PC-3 (cell line): ENCODE measurements around the gene RABL6. TPM values are rescaled to one million over a fixed set of nuclear protein-coding genes. Genes with fewer than 3 reads are reported as not detected.

ENCODE experiments used
- ATAC-seq: fragments of 200-7000 bp; cut with Tn5 transposase; 2 replicates; pipeline ENCODE4 v1.9.1; 2020; ENCODE audit warnings: mild to moderate bottlenecking, moderate library complexity
- BruUV-seq: library from RNA; stranded (reverse); fragments of 400-500 nt; replicated peaks from 2 replicates; lab custom pipeline; 2021; lab: Mats Ljungman, UMichigan
- CTCF ChIA-PET: fragments of 300-600 bp; sonication (Branson Sonifier 250); formaldehyde crosslinking; loops from one replicate; lab custom pipeline; 2022; ENCODE audit warnings: antibody characterized with exemption; lab: Charles Lee
- POLR2A ChIA-PET: fragments of 300-600 bp; sonication (Branson Sonifier 250); formaldehyde crosslinking; loops from one replicate; lab custom pipeline; 2022; ENCODE audit warnings: antibody characterized with exemption; ENCODE audit not compliant: unreplicated experiment; lab: Charles Lee
- DNase-seq: peaks from one replicate; pipeline ENCODE4 v3.0.0-alpha.2; 2015
- H2AFZ ChIP-seq: fragments of 300-600 bp; sonication (generic); 2 replicates; pipeline ENCODE4 v1.6.0; 2016; ENCODE audit warnings: antibody characterized with exemption, low read length
- H3F3A ChIP-seq: fragments of 300-600 bp; sonication (generic); one replicate; pipeline ENCODE4 v1.6.0; 2017; ENCODE audit warnings: antibody characterized with exemption, low read length, control low read depth, mild to moderate bottlenecking; ENCODE audit not compliant: unreplicated experiment
- H3K27ac ChIP-seq: fragments of 300-600 bp; sonication (generic); 2 replicates; pipeline ENCODE4 v1.5.1; 2016; ENCODE audit warnings: mild to moderate bottlenecking, low read length
- H3K27me3 ChIP-seq: fragments of 300-600 bp; sonication (generic); 2 replicates; pipeline ENCODE4 v1.6.1; 2016; ENCODE audit warnings: low read length, mixed read lengths
- H3K36me3 ChIP-seq: fragments of 300-600 bp; sonication (generic); 2 replicates; pipeline ENCODE4 v1.6.1; 2016; ENCODE audit warnings: low read depth, mixed run types, low read length, mixed read lengths
- H3K4me1 ChIP-seq: fragments of 300-600 bp; sonication (generic); 2 replicates; pipeline ENCODE4 v1.5.1; 2016; ENCODE audit warnings: low read length; ENCODE audit not compliant: insufficient read depth
- H3K4me2 ChIP-seq: fragments of 300-600 bp; sonication (generic); 2 replicates; pipeline ENCODE4 v1.6.0; 2016; ENCODE audit warnings: low read length
- H3K4me3 ChIP-seq: fragments of 300-600 bp; sonication (generic); 2 replicates; pipeline ENCODE4 v1.5.1; 2016; ENCODE audit warnings: mild to moderate bottlenecking, low read length, mixed read lengths
- H3K79me2 ChIP-seq: fragments of 300-600 bp; sonication (generic); 2 replicates; pipeline ENCODE4 v1.6.1; 2017; ENCODE audit warnings: low read length, mixed read lengths
- H3K9ac ChIP-seq: fragments of 300-600 bp; sonication (generic); 2 replicates; pipeline ENCODE4 v1.6.0; 2016; ENCODE audit warnings: mild to moderate bottlenecking, low read length
- H3K9me2 ChIP-seq: fragments of 300-600 bp; sonication (generic); replicated peaks from 2 replicates; pipeline ENCODE4 v1.6.1; 2016; ENCODE audit warnings: mixed run types, low read length, mixed read lengths
- H3K9me3 ChIP-seq: fragments of 300-600 bp; sonication (generic); 2 replicates; pipeline ENCODE4 v1.6.1; 2016; ENCODE audit warnings: low read length, mixed read lengths
- H4K20me1 ChIP-seq: fragments of 300-600 bp; sonication (generic); 2 replicates; pipeline ENCODE4 v1.6.1; 2016; ENCODE audit warnings: low read length, mixed read lengths
- CTCF ChIP-seq: fragments of 300-600 bp; sonication (generic); conservative IDR thresholded peaks from 2 replicates; pipeline ENCODE4 v1.5.1; 2017; ENCODE audit warnings: antibody characterized with exemption, low read depth, mild to moderate bottlenecking, low read length
- EZH2 ChIP-seq: fragments of 300-600 bp; sonication (generic); IDR thresholded peaks from one replicate; pipeline ENCODE4 v1.6.1; 2017; ENCODE audit warnings: antibody characterized with exemption, mild to moderate bottlenecking, low read length; ENCODE audit not compliant: unreplicated experiment
- EZH2phosphoT487 ChIP-seq: fragments of 300-600 bp; sonication (generic); IDR thresholded peaks from 2 replicates; pipeline ENCODE4 v1.6.1; 2018; ENCODE audit warnings: mild to moderate bottlenecking, antibody characterized with exemption, low read length, borderline replicate concordance
- intact Hi-C: fragments of 100-400 bp; cut with micrococcal nuclease; formaldehyde crosslinking; loops from 2 replicates; pipeline ENCODE4 v1.9.0; 2023
- total RNA-seq: library from RNA; depleted of rRNA; stranded (reverse); fragments of >200 nt; gene quantifications from 2 replicates; pipeline ENCODE4 v1.2.3, GENCODE V29; 2014

Gene RABL6
- total RNA-seq, 1 experiment from 2014 or later, result 84.3 TPM

- TF ChIP-seq EZH2 (no peak), EZH2phosphoT487 (no peak), CTCF (no peak)
- Histone ChIP-seq H3K27me3 (no peaks in the 10 kb centered on the region), H4K20me1 (no peaks in the 10 kb centered on the region), H3K9ac (no peak overlapping the region), H3F3A (no peaks in the 10 kb centered on the region), H3K27ac (no peak overlapping the region), H3K36me3 (no peaks in the 10 kb centered on the region; the same call in 1 of the 2 replicates), H3K9me3 (no peaks in the 10 kb centered on the region), H3K4me2 (no peak overlapping the region), H3K9me2 (no peaks in the 10 kb centered on the region), H3K4me1 (no peaks in the 10 kb centered on the region), H3K4me3 (no peak overlapping the region), H3K79me2 (no peaks in the 10 kb centered on the region), H2AFZ (no peak overlapping the region)
- ChIA-PET POLR2A (no interaction called here), CTCF (no interaction called here)
- BruUV-seq, result no TSS peak
- ATAC-seq, result no peak
- no peak for DNase-seq
- intact Hi-C loops, result no loop called here
These were observed 49.4 kb downstream of the RABL6 start for GRCh38 chr9:136857166-136857565.

GRCh38 chr9:136857581-136858412, 50.0 kb downstream of the RABL6 start:
- Histone ChIP-seq H4K20me1 (no peaks in the 10 kb centered on the region), H3K36me3 (peaks cover 1% of the 10 kb centered on the region; the same call in 1 of the 2 replicates), H3K9ac (no peak overlapping the region), H3K79me2 (no peaks in the 10 kb centered on the region), H3F3A (no peaks in the 10 kb centered on the region), H3K4me3 (no peak overlapping the region), H3K27ac (no peak overlapping the region), H3K4me2 (no peak overlapping the region), H3K27me3 (no peaks in the 10 kb centered on the region), H3K4me1 (no peaks in the 10 kb centered on the region), H2AFZ (no peak overlapping the region), H3K9me3 (no peaks in the 10 kb centered on the region), H3K9me2 (no peaks in the 10 kb centered on the region)
- POLR2A ChIA-PET, result interaction anchor here (0.7 kb wide), 1 partner anchor 61 kb away, joined by 3 read pairs; the partner anchor contains the start of gene CCDC183
- CTCF ChIA-PET, result no interaction called here
- intact Hi-C loops, result no loop called here
- no TSS peak for BruUV-seq
- TF ChIP-seq EZH2phosphoT487 (no peak), EZH2 (no peak), CTCF (no peak)
- no peak for DNase-seq
- ATAC-seq, result no peak

GRCh38 chr9:136858452-136858843, 50.7 kb downstream of the RABL6 start:
- H3K9me3 ChIP-seq, result no peaks in the 10 kb centered on the region
- peaks cover under 1% of the 10 kb centered on the region; the same call in 1 of the 2 replicates for H3K79me2 ChIP-seq
- no peak for ATAC-seq
- no peaks in the 10 kb centered on the region for H3K9me2 ChIP-seq
- no peaks in the 10 kb centered on the region for H4K20me1 ChIP-seq
- no peak for DNase-seq
- peaks cover 8% of the 10 kb centered on the region; the same call in 1 of the 2 replicates for H3K36me3 ChIP-seq
- H2AFZ ChIP-seq, result no peak overlapping the region
- no peaks in the 10 kb centered on the region for H3K27me3 ChIP-seq
- no peak overlapping the region for H3K4me2 ChIP-seq
- no peak overlapping the region for H3K27ac ChIP-seq
- BruUV-seq, result no TSS peak
- TF ChIP-seq EZH2phosphoT487 (no peak), EZH2 (no peak), CTCF (no peak)
- no peak overlapping the region for H3K4me3 ChIP-seq
- ChIA-PET CTCF (no interaction called here), POLR2A (no interaction called here)
- no peaks in the 10 kb centered on the region for H3K4me1 ChIP-seq
- intact Hi-C loops, result no loop called here
- H3K9ac ChIP-seq, result no peak overlapping the region
- H3F3A ChIP-seq, result no peaks in the 10 kb centered on the region
